WTC11 (cell line): ENCODE data around the gene CEP170B. TPM values are rescaled to one million over a fixed set of nuclear protein-coding genes. Genes with fewer than 3 reads are reported as not detected.

Experiments
- ATAC-seq: fragments of 200-7000 bp; cut with Tn5 transposase; 2 replicates; pipeline ENCODE4 v1.10.0; 2021; ENCODE audit warnings: mild to moderate bottlenecking, moderate library complexity
- CTCF ChIA-PET: fragments of 300-600 bp; sonication (Branson Sonifier 250); formaldehyde crosslinking; loops from one replicate; lab custom pipeline; 2021; ENCODE audit warnings: antibody characterized with exemption; lab: Charles Lee
- POLR2A ChIA-PET: fragments of 350-600 bp; sonication (Branson Sonifier 250); formaldehyde crosslinking; loops from one replicate; lab custom pipeline; 2021; ENCODE audit warnings: antibody characterized with exemption; lab: Charles Lee
- DNase-seq: peaks from one replicate; pipeline ENCODE4 v3.0.0; 2021; ENCODE audit warnings: low spot score
- H3K27ac Mint-ChIP-seq: 2 replicates; pipeline ENCODE4 v1.8.0; 2021; ENCODE audit warnings: mixed read lengths
- H3K27me3 Mint-ChIP-seq: 2 replicates; pipeline ENCODE4 v1.8.0; 2021; ENCODE audit warnings: low read depth, mild to moderate bottlenecking, moderate library complexity, mixed read lengths
- H3K36me3 Mint-ChIP-seq: 2 replicates; pipeline ENCODE4 v1.8.0; 2021; ENCODE audit warnings: mixed read lengths
- H3K4me1 Mint-ChIP-seq: 2 replicates; pipeline ENCODE4 v1.8.0; 2022; ENCODE audit warnings: mixed read lengths
- H3K4me3 Mint-ChIP-seq: 2 replicates; pipeline ENCODE4 v1.8.0; 2021; ENCODE audit warnings: mild to moderate bottlenecking, moderate library complexity, mixed read lengths
- H3K9me3 Mint-ChIP-seq: 2 replicates; pipeline ENCODE4 v1.8.0; 2021; ENCODE audit warnings: mixed read lengths
- AFF4 ChIP-seq: sonication (generic); formaldehyde crosslinking; IDR thresholded peaks from 2 replicates; pipeline ENCODE4 v1.8.1; 2023; ENCODE audit warnings: mild to moderate bottlenecking, missing genetic modification reagents, borderline replicate concordance
- ATF6 ChIP-seq: sonication (generic); formaldehyde crosslinking; IDR thresholded peaks from 2 replicates; pipeline ENCODE4 v1.8.1; 2023; ENCODE audit warnings: mild to moderate bottlenecking, missing genetic modification reagents
- CREB1 ChIP-seq: sonication (generic); formaldehyde crosslinking; IDR thresholded peaks from 2 replicates; pipeline ENCODE4 v1.8.0; 2023; ENCODE audit warnings: mild to moderate bottlenecking, missing genetic modification reagents
- EMX1 ChIP-seq: fragments of 250-450 bp; sonication (Bioruptor Pico); IDR thresholded peaks from 2 replicates; pipeline ENCODE4 v1.8.0; 2021; ENCODE audit warnings: mild to moderate bottlenecking
- ESRRA ChIP-seq: sonication (generic); formaldehyde crosslinking; IDR thresholded peaks from 2 replicates; pipeline ENCODE4 v1.8.1; 2022; ENCODE audit warnings: mild to moderate bottlenecking, missing genetic modification reagents, borderline replicate concordance
- GRHL2 ChIP-seq: fragments of 250-450 bp; sonication (Bioruptor Pico); IDR thresholded peaks from 2 replicates; pipeline ENCODE4 v1.8.0; 2022; ENCODE audit warnings: mild to moderate bottlenecking, moderate library complexity; ENCODE audit not compliant: insufficient replicate concordance, severe bottlenecking
- MYBL2 ChIP-seq: sonication (generic); formaldehyde crosslinking; IDR thresholded peaks from 2 replicates; pipeline ENCODE4 v1.8.1; 2023; ENCODE audit warnings: mild to moderate bottlenecking, moderate library complexity, missing genetic modification reagents
- NFE2L1 ChIP-seq: sonication (generic); formaldehyde crosslinking; IDR thresholded peaks from 2 replicates; pipeline ENCODE4 v1.8.1; 2023; ENCODE audit warnings: missing genetic modification reagents
- NFYB ChIP-seq: sonication (generic); formaldehyde crosslinking; conservative IDR thresholded peaks from 2 replicates; pipeline ENCODE4 v1.8.0; 2022; ENCODE audit warnings: low read depth, missing genetic modification reagents
- NR1H2 ChIP-seq: sonication (generic); formaldehyde crosslinking; IDR thresholded peaks from 2 replicates; pipeline ENCODE4 v1.9.0; 2021; ENCODE audit warnings: mild to moderate bottlenecking, moderate library complexity, missing genetic modification reagents
- OVOL2 ChIP-seq: fragments of 250-450 bp; sonication (Bioruptor Pico); IDR thresholded peaks from 2 replicates; pipeline ENCODE4 v1.9.0; 2021; ENCODE audit warnings: mild to moderate bottlenecking, borderline replicate concordance
- ZBTB43 ChIP-seq: sonication (generic); formaldehyde crosslinking; IDR thresholded peaks from 2 replicates; pipeline ENCODE4 v1.8.1; 2023; ENCODE audit warnings: mild to moderate bottlenecking, missing genetic modification reagents
- ZNF423 ChIP-seq: fragments of 250-450 bp; sonication (Bioruptor Pico); IDR thresholded peaks from 2 replicates; pipeline ENCODE4 v2.1.2; 2022; ENCODE audit warnings: mild to moderate bottlenecking, moderate library complexity
- ZNF512 ChIP-seq: sonication (generic); formaldehyde crosslinking; IDR thresholded peaks from 2 replicates; pipeline ENCODE4 v1.8.1; 2022; ENCODE audit warnings: missing genetic modification reagents, borderline replicate concordance
- total RNA-seq: library from RNA; stranded (reverse); gene quantifications from 3 replicates; pipeline ENCODE4 v1.2.3, GENCODE V29; 2021
- TF ChIP-seq, protein P1 (sequence below): sonication (generic); formaldehyde crosslinking; IDR thresholded peaks from 2 replicates; pipeline ENCODE4 v1.8.0; 2022; ENCODE audit warnings: mild to moderate bottlenecking, missing genetic modification reagents
- TF ChIP-seq, protein P2 (sequence below): sonication (generic); formaldehyde crosslinking; IDR thresholded peaks from 2 replicates; pipeline ENCODE4 v1.8.0; 2022; ENCODE audit warnings: mild to moderate bottlenecking, missing genetic modification reagents
- TF ChIP-seq, protein P3 (sequence below): fragments of 250-450 bp; sonication (Bioruptor Pico); IDR thresholded peaks from 2 replicates; pipeline ENCODE4 v1.9.0; 2021; ENCODE audit warnings: mild to moderate bottlenecking
- TF ChIP-seq, protein P4 (sequence below): sonication (generic); formaldehyde crosslinking; IDR thresholded peaks from 2 replicates; pipeline ENCODE4 v1.8.1; 2022; ENCODE audit warnings: low read depth, missing genetic modification reagents, borderline replicate concordance
- TF ChIP-seq, protein P5 (sequence below): fragments of 250-450 bp; sonication (Bioruptor Pico); conservative IDR thresholded peaks from 2 replicates; pipeline ENCODE4 v1.9.0; 2021; ENCODE audit warnings: mild to moderate bottlenecking

Gene CEP170B
- total RNA-seq, 1 experiment from 2014 or later: 47.0 TPM

GRCh38 chr14:104863923-104864266, 1.2 kb upstream of the CEP170B start (continued):
- TF ChIP-seq ATF6: no peak
- TF ChIP-seq ESRRA (CRISPR knock-in tag): 0 out of 2 replicates have a peak, but pooled peaks have one; percentile 17
- TF ChIP-seq, protein P1, sequence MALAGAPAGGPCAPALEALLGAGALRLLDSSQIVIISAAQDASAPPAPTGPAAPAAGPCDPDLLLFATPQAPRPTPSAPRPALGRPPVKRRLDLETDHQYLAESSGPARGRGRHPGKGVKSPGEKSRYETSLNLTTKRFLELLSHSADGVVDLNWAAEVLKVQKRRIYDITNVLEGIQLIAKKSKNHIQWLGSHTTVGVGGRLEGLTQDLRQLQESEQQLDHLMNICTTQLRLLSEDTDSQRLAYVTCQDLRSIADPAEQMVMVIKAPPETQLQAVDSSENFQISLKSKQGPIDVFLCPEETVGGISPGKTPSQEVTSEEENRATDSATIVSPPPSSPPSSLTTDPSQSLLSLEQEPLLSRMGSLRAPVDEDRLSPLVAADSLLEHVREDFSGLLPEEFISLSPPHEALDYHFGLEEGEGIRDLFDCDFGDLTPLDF: no peak
- TF ChIP-seq, protein P2, sequence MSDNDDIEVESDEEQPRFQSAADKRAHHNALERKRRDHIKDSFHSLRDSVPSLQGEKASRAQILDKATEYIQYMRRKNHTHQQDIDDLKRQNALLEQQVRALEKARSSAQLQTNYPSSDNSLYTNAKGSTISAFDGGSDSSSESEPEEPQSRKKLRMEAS: no peak
- no peak for TF ChIP-seq OVOL2 (CRISPR knock-in tag)
- no peak for TF ChIP-seq NFE2L1 (CRISPR knock-in tag)
- no peak for TF ChIP-seq EMX1
- no peak for TF ChIP-seq ZBTB43 (CRISPR knock-in tag)
- TF ChIP-seq, protein P3, sequence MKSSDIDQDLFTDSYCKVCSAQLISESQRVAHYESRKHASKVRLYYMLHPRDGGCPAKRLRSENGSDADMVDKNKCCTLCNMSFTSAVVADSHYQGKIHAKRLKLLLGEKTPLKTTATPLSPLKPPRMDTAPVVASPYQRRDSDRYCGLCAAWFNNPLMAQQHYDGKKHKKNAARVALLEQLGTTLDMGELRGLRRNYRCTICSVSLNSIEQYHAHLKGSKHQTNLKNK (CRISPR knock-in tag): no peak
- TF ChIP-seq ZNF423 (CRISPR knock-in tag): peak; percentile 9; the same call in 1 of the 2 replicates
- TF ChIP-seq, all 79 proteins: peak for 4

GRCh38 chr14:104864267-104865080, 594 bp upstream of the CEP170B start:
- ChIA-PET POLR2A (interaction anchor here (1.0 to 1.2 kb wide), 2 partner anchors 21 to 96 kb away, joined by 3 to 5 read pairs; no protein-coding TSS in a partner anchor), CTCF (interaction anchor here (0.8 to 2.9 kb wide), 15 partner anchors 8 to 213 kb away, joined by 3 to 43 read pairs (median 5); partner anchors contain the start of gene ZBTB42)
- H3K9me3 Mint-ChIP-seq: no peaks in the 10 kb centered on the region
- H3K36me3 Mint-ChIP-seq: peaks cover 3% of the 10 kb centered on the region; the same call in 1 of the 2 replicates
- peak overlapping the region; percentile 90; the same call in 1 of the 2 replicates for H3K27ac Mint-ChIP-seq
- ATAC-seq (peak; percentile 71), DNase-seq (peak; percentile 91)
- H3K27me3 Mint-ChIP-seq: no peaks in the 10 kb centered on the region
- H3K4me1 Mint-ChIP-seq: peaks cover 18% of the 10 kb centered on the region
- H3K4me3 Mint-ChIP-seq: peak overlapping the region; percentile 90
- TF ChIP-seq CREB1: no peak
- no peak; the same call in 1 of the 2 replicates for TF ChIP-seq NFYB (CRISPR knock-in tag)
- TF ChIP-seq NR1H2 (CRISPR knock-in tag): no peak
- no peak for TF ChIP-seq GRHL2
- peak; percentile 68; the same call in 1 of the 2 replicates for TF ChIP-seq MYBL2
- TF ChIP-seq, protein P4, sequence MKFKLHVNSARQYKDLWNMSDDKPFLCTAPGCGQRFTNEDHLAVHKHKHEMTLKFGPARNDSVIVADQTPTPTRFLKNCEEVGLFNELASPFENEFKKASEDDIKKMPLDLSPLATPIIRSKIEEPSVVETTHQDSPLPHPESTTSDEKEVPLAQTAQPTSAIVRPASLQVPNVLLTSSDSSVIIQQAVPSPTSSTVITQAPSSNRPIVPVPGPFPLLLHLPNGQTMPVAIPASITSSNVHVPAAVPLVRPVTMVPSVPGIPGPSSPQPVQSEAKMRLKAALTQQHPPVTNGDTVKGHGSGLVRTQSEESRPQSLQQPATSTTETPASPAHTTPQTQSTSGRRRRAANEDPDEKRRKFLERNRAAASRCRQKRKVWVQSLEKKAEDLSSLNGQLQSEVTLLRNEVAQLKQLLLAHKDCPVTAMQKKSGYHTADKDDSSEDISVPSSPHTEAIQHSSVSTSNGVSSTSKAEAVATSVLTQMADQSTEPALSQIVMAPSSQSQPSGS (CRISPR knock-in tag): no peak
- TF ChIP-seq, protein P5, sequence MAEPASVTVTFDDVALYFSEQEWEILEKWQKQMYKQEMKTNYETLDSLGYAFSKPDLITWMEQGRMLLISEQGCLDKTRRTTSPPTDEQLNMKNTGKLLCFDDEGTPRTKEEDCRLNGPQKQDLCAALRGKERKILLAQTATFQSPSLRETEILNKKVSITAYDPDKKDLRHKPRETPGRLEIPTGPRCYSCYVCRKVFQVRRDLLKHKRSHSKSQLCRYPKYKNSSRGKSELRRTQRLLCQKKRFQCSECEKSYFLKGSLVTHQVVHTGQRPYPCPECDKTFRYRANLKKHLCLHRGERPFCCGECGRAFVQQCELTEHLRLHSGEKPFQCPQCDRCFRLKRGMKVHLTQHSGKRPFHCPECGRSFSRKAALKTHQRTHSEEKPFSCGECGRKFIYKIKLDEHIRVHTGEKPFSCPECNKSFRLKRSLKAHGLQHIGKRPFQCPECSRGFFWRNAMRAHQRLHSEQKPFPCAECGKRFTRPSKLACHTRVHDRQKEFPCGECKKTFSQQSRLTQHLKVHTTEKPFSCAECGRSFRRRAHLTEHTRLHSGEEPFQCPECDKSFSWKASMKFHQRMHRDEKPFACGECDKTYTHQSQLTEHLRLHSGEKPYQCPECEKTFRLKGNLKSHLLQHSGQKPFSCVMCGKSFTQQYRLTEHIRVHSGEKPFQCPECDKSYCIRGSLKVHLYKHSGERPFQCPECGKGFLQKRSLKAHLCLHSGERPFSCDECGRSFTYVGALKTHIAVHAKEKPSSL (CRISPR knock-in tag): no peak
- TF ChIP-seq ZNF512: no peak
- TF ChIP-seq, protein P3 (CRISPR knock-in tag): no peak
- no peak for TF ChIP-seq AFF4 (CRISPR knock-in tag)
